Activated T-helper 17 cell treated with anti-CD3 and anti-CD28 coated beads, Interleukin-2, amount 50 U/mL, for 72 hours (primary cell): ENCODE results near the gene SSR1. TPM values are rescaled to one million over a fixed set of nuclear protein-coding genes. Genes with fewer than 3 reads are reported as not detected.
"Not testable (repeated sequence)": the region's sequence is repeated elsewhere in the genome, so short reads cannot be mapped to it uniquely, and the experiment has no call there.

Experiments
- ATAC-seq: fragments of 150-1000 bp; cut with Tn5 transposase; replicated peaks from 2 replicates; pipeline ENCODE4 v1.10.0; 2021; ENCODE audit warnings: mild to moderate bottlenecking, moderate library complexity
- H3K27ac Mint-ChIP-seq: one replicate; pipeline ENCODE4 v1.8.0; 2022; ENCODE audit warnings: mixed read lengths
- H3K27me3 Mint-ChIP-seq: one replicate; pipeline ENCODE4 v1.8.0; 2022; ENCODE audit warnings: mixed read lengths
- H3K36me3 Mint-ChIP-seq: one replicate; pipeline ENCODE4 v1.8.0; 2022; ENCODE audit warnings: low read depth, mild to moderate bottlenecking, mixed read lengths
- H3K4me1 Mint-ChIP-seq: one replicate; pipeline ENCODE4 v1.8.0; 2022; ENCODE audit warnings: mixed read lengths
- H3K4me3 Mint-ChIP-seq: one replicate; pipeline ENCODE4 v1.8.0; 2022; ENCODE audit warnings: mild to moderate bottlenecking, mixed read lengths
- H3K9me3 Mint-ChIP-seq: one replicate; pipeline ENCODE4 v1.8.0; 2022; ENCODE audit warnings: mixed read lengths
- total RNA-seq, 2 donors: library from RNA; stranded (reverse); gene quantifications; one replicate each; pipeline ENCODE4 v1.2.3, GENCODE V29; 2022

SSR1 gene
- total RNA-seq, 2 donors from 2014 or later = 101 to 157 TPM

DNA sequence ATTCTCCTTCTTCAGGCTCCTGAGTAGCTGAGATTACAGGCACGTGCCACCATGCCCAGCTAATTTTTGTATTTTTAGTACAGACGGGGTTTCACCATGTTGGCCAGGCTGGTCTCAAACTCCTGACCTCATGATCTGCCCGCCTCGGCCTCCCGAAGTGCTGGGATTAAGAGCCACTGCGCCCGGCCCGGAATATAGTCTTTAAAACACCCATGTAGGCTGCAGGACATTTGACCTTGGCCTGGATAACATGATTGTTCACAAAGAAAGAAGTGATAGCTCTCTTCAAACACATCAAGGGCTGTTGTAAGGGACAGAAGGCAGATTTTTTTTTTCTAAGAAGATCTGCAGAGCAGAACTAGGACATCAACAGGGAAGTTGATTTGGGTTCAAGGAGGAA is 38.5 kb downstream of the SSR1 start:
- not testable (repeated sequence) for H3K4me3 Mint-ChIP-seq, H3K27ac Mint-ChIP-seq, H3K36me3 Mint-ChIP-seq, ATAC-seq, H3K4me1 Mint-ChIP-seq, H3K9me3 Mint-ChIP-seq, H3K27me3 Mint-ChIP-seq

DNA sequence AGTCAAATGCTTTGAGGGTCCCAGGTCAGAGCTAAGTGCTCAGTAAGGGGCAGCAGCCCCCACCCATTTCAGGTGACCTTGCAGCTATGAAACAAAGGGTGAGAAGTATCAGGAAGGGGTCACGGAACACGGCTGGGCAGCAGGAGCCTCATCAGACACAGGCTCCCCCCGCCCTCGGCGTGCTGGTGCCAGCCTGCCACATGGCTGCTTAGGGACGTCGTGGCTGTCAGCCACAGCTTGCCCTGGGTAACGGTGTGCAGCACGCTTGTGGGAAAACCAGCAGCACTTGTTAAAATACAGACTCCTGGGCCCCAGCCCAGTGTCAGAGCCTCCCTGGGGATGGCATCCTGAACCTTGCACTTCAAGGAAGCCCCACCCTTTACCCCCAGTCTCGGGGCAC is 39.3 kb downstream of the SSR1 start:
- Mint-ChIP-seq H3K27me3 (peaks cover 3% of the 10 kb centered on the region), H3K9me3 (no peaks in the 10 kb centered on the region), H3K27ac (no peak overlapping the region), H3K36me3 (no peaks in the 10 kb centered on the region), H3K4me1 (peaks cover 10% of the 10 kb centered on the region), H3K4me3 (no peak overlapping the region)
- ATAC-seq = no peak

DNA sequence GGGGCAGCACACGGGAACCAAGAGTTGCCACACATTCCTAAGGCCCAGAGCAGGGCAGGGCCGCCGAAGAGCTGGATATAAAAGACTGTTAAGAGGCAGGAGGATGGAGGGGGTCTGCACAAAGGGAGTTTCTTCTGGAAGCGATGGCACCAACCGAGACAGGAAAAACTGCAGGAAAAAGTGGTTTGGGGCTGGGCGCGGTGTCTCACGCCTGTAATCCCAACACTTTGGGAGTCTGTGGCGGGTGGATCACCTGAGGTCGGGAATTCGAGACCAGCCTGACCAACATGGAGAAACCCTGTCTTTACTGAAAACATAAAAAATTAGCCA is 41.8 kb downstream of the SSR1 start:
- Mint-ChIP-seq H3K27me3 (peaks cover 3% of the 10 kb centered on the region), H3K9me3 (no peaks in the 10 kb centered on the region), H3K4me3 (no peak overlapping the region), H3K4me1 (peaks cover 10% of the 10 kb centered on the region), H3K36me3 (no peaks in the 10 kb centered on the region), H3K27ac (peak overlapping the region; percentile 22)
- ATAC-seq = no peak

DNA sequence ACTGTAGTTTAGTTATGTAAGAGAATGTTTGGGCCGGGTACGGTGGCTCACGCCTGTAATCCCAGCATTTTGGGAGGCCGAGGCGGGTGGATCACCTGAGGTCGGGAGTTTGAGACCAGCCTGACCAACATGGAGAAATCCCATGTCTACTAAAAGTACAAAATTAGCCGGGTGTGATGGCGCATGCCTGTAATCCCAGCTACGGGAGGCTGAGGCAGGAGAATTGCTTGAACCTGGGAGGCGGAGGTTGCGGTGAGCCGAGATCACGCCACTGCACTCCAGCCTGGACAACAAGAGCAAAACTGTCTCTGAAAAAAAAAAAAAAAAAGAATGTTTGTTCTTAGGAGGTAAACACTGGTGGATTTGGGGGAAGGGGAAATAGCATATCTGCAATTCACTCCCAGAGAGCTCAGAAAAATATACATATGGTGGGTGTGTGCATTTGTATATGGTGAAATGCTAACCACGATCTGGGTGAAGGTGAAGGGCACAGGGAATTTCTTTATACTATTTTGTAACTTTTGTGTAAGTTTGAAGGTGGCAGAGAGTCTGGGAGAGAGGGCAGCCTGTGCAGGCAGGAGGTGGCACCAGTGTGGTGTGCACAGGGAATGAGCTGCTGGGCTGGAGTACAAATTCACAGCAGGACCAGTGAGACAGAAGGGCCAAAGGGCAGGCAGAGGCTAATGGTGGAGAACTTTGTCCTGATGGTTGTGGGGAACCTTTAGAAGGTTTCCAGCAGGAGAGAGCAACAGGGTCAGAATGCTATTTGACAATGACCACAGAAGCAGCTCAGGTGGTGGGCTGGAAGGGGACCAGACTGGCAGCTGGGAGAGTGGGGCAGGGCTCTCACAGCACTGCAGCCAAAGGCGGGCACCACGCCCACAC is 42.4 kb downstream of the SSR1 start:
- no peaks in the 10 kb centered on the region for H3K9me3 Mint-ChIP-seq
- H3K36me3 Mint-ChIP-seq = no peaks in the 10 kb centered on the region
- peaks cover 3% of the 10 kb centered on the region for H3K27me3 Mint-ChIP-seq
- no peak for ATAC-seq
- no peak overlapping the region for H3K4me3 Mint-ChIP-seq
- peak overlapping the region; percentile 22 for H3K27ac Mint-ChIP-seq
- H3K4me1 Mint-ChIP-seq = peaks cover 5% of the 10 kb centered on the region

DNA sequence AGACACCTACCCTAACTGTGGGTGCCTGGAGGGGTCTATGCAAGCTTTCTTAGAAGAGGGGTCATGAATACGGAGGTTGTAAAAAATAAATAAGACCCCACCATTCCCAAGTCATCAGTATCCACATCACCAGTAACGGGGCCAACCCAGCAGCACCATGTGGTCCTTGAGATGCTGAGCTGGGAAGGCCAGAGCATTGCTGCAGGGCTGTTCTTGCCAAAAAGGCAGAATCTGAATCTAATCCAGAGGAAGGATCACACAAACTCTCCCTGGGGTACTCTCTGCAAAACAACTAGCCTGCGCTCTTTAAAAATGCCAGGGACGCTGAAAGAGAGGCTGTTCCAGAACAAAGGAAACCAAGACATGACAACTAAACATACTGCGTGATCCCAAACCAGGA is 43.2 kb downstream of the SSR1 start:
- Mint-ChIP-seq H3K27ac (no peak overlapping the region), H3K27me3 (peaks cover 3% of the 10 kb centered on the region), H3K4me3 (no peak overlapping the region), H3K36me3 (no peaks in the 10 kb centered on the region), H3K4me1 (peaks cover 4% of the 10 kb centered on the region), H3K9me3 (no peaks in the 10 kb centered on the region)
- no peak for ATAC-seq

DNA sequence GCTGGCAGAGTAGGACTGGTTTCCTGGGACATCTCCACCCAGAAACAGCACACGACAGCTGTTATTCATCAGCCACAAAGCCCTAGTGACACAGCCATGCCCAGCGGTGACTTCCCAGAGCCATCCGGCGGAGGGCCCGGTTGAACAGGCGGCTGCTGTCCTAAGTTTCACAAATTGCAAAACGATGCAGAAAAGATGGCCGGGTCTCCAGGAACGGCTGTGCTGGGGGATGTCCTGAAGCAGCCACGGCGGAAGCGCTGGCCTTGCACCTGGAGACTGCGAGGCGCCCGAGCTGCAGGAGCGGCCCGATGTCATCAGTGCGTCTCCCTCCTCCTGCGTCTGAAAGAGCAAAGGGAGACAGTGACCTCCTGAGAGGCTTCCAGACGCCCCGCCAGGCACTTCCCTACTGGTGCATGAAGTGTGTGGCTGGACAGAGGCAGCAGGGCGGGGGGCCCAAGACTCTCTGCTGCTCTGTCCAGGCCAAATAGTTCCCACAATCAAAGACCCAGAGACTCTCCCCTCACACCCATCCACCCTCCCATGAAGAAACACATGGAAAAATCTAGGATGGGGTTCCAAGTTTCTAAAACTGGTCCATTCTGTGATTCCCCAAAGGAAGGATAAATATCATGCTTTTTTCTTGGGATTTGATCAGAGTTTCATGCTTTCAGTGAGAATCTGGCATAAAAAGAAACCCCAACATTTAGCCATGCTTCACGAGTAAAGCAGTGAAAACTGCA is 44.0 kb downstream of the SSR1 start:
- ATAC-seq = no peak
- Mint-ChIP-seq H3K27me3 (peaks cover 3% of the 10 kb centered on the region), H3K4me3 (no peak overlapping the region)

DNA sequence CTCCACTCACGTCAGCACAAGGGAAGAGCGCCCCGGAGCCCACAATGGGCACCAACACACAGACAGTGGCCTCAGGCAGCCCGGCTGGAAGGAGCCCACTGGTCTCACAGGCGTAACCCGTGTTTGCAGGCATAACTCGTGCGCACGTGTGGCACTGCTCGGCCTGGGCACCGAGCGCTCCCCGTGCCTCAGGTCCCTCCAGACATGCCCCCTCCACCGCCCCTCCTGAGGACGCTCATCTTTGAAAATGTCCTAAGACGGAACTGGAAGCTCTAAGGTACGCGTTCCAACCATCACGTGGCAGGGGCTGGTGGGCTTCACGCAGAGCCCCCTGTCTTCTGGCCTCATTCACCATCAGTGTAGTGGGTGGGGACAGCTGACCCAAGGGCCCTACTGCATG is 44.6 kb downstream of the SSR1 start:
- Mint-ChIP-seq H3K4me1 (peaks cover 4% of the 10 kb centered on the region), H3K27me3 (peaks cover under 1% of the 10 kb centered on the region), H3K4me3 (no peak overlapping the region), H3K36me3 (no peaks in the 10 kb centered on the region), H3K9me3 (no peaks in the 10 kb centered on the region), H3K27ac (no peak overlapping the region)
- ATAC-seq = no peak

More for the DNA sequence above, 44.0 kb downstream of the SSR1 start:
- Mint-ChIP-seq H3K36me3 (no peaks in the 10 kb centered on the region), H3K4me1 (peaks cover 4% of the 10 kb centered on the region), H3K9me3 (no peaks in the 10 kb centered on the region), H3K27ac (no peak overlapping the region)

DNA sequence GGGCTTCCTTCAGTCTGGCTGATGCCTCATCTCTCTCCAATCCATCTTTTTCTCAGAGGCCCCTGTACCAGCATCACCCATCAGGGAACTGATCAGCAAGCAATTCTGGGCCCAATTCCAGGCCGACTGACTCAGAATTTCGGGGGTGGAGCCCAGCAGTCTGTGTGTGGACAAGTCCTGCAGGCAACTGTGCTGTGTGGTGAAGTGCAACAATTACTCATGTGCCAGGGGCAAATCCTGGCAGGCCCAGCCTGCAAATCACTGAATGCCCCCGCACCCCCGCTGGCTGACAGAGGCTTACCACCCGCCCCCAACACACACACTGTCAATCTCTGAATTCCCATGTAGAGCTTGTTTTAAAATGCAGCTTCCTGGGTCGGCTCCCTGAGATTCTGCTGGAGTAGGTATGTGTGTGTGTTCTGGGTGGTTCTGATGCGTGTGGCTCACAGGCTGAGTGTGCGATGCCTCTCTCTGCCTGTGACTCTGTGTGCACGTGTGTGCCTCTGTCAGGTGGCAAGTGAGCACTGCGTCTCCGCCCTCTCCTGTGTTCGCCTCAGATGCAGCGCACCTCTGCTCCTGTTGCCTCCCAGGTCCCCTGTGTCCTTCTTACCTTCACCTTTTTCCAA is 45.4 kb downstream of the SSR1 start:
- ATAC-seq = no peak
- Mint-ChIP-seq H3K27me3 (no peaks in the 10 kb centered on the region), H3K36me3 (no peaks in the 10 kb centered on the region), H3K4me1 (peaks cover 4% of the 10 kb centered on the region), H3K9me3 (no peaks in the 10 kb centered on the region), H3K27ac (no peak overlapping the region), H3K4me3 (no peak overlapping the region)

DNA sequence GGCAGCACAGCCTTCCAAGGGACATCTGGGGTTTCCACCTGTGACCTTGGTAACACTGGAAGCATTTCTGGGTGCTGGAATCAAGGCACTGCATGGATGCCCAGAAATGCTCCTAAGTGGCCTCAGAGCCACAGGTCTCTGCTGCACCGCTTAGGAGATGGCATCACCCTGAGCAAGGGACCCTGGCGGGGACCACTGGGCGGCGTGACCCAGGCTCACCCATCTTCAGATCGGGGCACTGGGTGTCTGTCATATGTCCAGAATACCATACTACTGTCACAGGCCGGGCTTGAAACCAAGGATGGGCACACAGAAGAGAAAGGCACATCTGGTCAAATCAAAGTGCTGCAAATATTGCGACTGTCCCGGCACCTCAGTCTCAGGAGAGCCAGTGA is 45.9 kb downstream of the SSR1 start:
- H3K36me3 Mint-ChIP-seq = no peaks in the 10 kb centered on the region
- no peaks in the 10 kb centered on the region for H3K9me3 Mint-ChIP-seq
- no peak for ATAC-seq
- peaks cover 4% of the 10 kb centered on the region for H3K4me1 Mint-ChIP-seq
- no peaks in the 10 kb centered on the region for H3K27me3 Mint-ChIP-seq
- H3K4me3 Mint-ChIP-seq = no peak overlapping the region
- no peak overlapping the region for H3K27ac Mint-ChIP-seq

DNA sequence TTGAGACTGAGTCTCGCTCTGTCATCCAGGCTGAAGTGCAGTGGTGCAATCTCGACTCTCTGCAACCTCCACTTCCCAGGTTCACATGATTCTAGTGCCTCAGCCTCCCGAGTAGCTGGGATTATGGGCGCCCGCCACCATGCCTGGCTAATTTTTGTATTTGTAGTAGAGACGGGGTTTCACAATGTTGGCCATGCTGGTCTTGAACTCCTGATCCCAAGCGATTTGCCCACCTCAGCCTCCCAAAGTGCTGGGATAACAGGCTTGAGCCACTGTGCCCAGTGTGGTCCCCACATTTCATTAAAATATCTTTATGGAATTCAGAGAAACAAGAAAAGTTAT is 47.6 kb downstream of the SSR1 start:
- not testable (repeated sequence) for H3K4me3 Mint-ChIP-seq, H3K36me3 Mint-ChIP-seq, ATAC-seq, H3K27me3 Mint-ChIP-seq, H3K27ac Mint-ChIP-seq, H3K4me1 Mint-ChIP-seq, H3K9me3 Mint-ChIP-seq

DNA sequence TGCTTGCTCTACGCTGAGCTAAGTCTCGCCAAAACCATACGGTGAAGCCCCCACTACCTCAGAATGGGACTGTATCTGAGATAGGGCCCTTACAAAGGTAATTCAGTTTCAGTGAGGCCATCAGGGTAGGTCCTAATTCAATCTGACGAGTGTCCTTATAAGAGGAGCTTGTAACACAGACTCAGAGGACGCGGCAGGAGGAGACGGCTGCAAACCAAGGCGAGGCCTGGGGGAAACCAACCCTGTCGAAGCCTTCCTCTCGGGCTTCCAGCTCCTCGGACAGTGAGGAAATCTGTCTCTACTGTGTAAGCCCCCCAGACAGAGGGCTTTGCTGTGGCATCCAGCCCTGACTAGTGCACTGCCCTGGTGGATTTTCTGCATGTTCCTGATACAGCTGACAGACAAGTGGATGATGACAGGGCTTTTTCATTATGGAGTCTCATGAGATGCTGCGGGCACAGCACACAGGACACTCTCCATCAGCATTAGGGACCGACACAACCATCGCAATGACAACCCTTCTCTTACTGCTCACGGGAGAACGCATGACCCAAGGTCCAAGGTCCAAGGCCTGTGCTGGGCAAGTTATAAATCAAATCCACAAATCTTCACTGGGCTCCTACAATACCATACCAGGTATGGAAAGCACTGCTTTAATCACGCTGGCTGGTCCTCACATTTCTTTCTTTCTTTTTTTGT is 48.2 kb downstream of the SSR1 start:
- H3K27ac Mint-ChIP-seq = no peak overlapping the region
- no peaks in the 10 kb centered on the region for H3K36me3 Mint-ChIP-seq
- no peaks in the 10 kb centered on the region for H3K9me3 Mint-ChIP-seq
- H3K4me1 Mint-ChIP-seq = peaks cover 8% of the 10 kb centered on the region
- H3K4me3 Mint-ChIP-seq = no peak overlapping the region
- no peak for ATAC-seq
- peaks cover 7% of the 10 kb centered on the region for H3K27me3 Mint-ChIP-seq

DNA sequence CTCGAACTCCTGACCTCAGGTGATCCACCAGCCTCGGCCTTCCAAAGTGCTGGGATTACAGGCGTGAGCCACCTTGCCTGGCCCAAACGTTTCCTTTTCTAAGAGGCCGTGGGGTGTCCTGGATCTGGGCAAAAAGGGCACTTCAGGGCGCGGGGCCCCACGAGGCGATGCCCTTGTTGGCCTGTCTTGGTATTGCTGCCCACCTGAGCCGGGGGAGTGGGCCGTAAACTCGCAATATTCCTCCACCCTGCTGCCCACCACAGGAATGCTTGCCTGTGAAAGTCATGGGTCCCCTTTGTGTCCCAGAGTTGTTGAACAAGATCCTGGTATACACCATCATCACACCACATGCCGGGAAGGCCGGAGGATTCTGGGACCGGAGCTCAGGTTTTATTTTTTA is 49.0 kb downstream of the SSR1 start:
- Mint-ChIP-seq H3K4me3 (no peak overlapping the region), H3K36me3 (no peaks in the 10 kb centered on the region), H3K9me3 (no peaks in the 10 kb centered on the region), H3K27me3 (peaks cover 7% of the 10 kb centered on the region), H3K4me1 (peaks cover 8% of the 10 kb centered on the region), H3K27ac (no peak overlapping the region)
- ATAC-seq = no peak

DNA sequence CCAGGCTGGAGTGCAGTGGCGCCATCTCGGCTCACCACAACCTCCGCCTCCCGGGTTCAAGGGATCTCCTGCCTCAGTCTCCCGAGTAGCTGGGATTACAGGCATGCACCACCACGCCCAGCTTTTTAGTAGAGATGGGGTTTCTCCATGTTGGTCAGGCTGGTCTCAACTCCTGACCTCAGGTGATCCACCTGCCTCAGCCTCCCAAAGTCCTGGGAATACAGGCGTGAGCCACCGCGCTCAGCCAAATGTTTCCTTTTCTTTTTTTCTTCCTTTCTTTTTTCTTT is 49.5 kb downstream of the SSR1 start:
- H3K9me3 Mint-ChIP-seq, H3K4me1 Mint-ChIP-seq, H3K27me3 Mint-ChIP-seq, ATAC-seq, H3K36me3 Mint-ChIP-seq, H3K4me3 Mint-ChIP-seq, H3K27ac Mint-ChIP-seq: not testable (repeated sequence)

DNA sequence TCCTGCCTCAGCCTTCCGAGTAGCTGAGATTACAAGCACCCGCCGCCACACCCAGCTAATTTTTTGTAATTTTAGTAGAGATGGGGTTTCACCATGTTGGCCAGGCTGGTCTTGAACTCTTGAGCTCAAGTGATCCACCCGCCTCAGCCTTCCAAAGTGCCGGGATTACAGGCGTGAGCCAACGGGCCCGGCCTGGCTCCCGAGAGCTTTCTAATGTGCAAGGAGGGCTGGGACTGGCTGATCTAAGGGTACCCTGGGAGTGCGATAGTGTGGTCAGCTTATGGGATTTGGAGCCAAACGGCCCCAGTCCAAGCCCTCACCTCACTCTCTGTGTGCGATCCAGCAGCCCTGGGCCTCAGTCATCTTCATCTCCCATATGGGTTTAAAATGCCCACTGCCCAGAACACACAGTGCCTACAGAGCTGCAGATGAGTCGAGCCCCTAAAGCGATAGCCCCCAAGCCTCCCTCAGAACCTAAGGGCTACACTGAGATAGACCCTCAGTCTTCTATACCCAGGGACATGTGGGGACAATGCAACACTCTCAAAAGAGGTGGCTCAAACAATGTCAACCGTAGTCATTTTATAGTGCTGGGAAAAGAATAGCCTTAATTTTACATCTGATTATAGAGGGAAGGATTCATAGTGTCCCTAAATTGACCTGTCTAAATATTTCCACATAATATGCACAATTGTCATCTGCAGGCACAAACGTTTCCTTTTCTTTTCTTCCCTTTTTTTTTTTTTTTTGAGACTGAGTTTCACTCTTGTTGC is 50.1 kb downstream of the SSR1 start:
- Mint-ChIP-seq H3K36me3 (no peaks in the 10 kb centered on the region), H3K4me1 (peaks cover 8% of the 10 kb centered on the region), H3K27ac (no peak overlapping the region), H3K4me3 (peak overlapping the region; percentile 86), H3K9me3 (no peaks in the 10 kb centered on the region), H3K27me3 (peaks cover 7% of the 10 kb centered on the region)
- no peak for ATAC-seq
